Spleen (tissue), 7 donors: Measurements from ENCODE around the gene TPM2.

Experiments used
- POLR2A ChIP-seq, 3 donors: fragments of 450-650 bp; IDR thresholded peaks; one replicate each; pipeline ENCODE4 v1.5.1; 2017; ENCODE audit warnings: antibody characterized with exemption in 3 of 3, mild to moderate bottlenecking in 1 of 3
- POLR2AphosphoS5 ChIP-seq, 3 donors: sonication (generic); formaldehyde crosslinking; IDR thresholded peaks; one replicate each; pipeline ENCODE4 v1.5.1; 2017; ENCODE audit warnings: antibody characterized with exemption in 3 of 3
- TF ChIP-seq, protein P1 (sequence below), 11 experiments: fragments of 200-600 bp in 7 of 11; fragments of 450-650 bp in 4 of 11; sonication (generic) in 4 of 11; IDR thresholded peaks in 8 of 11; conservative IDR thresholded peaks in 3 of 11; 1 replicate in 7 of 11; 2 replicates in 4 of 11; pipeline versions ENCODE4 v1.4.0 to v1.8.0; 2016 to 2021; ENCODE audit warnings: antibody characterized with exemption in 11 of 11, inconsistent platforms in 4 of 11, mild to moderate bottlenecking in 1 of 11
- donor health status: DM: no; HTN: no; CAD: no; lungs with moderate emphysema.
- donor health status: DM: no; HTN: no; CAD: no.
- donor health status: DM: no; HTN: no; CAD: no.

DNA sequence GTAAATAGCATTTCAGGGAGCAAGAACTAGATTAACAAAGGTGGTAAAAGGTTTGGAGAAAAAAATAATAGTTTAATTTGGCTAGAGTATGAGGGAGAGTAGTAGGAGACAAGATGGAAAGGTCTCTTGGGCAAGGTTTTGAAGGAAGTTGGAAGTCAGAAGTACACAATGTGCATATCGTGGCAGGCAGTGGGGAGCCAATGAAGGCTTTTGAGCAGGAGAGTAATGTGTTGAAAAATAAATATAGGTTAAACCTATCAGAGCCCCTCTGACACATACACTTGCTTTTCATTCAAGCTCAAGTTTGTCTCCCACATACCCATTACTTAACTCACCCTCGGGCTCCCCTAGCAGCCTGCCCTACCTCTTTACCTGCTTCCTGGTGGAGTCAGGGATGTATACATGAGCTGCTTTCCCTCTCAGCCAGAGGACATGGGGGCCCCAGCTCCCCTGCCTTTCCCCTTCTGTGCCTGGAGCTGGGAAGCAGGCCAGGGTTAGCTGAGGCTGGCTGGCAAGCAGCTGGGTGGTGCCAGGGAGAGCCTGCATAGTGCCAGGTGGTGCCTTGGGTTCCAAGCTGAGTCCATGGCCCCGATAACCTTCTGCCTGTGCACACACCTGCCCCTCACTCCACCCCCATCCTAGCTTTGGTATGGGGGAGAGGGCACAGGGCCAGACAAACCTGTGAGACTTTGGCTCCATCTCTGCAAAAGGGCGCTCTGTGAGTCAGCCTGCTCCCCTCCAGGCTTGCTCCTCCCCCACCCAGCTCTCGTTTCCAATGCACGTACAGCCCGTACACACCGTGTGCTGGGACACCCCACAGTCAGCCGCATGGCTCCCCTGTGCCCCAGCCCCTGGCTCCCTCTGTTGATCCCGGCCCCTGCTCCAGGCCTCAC, 16.3 kb downstream of the TPM2 start, which contains the start of gene CA9:
- TF ChIP-seq, protein P1, sequence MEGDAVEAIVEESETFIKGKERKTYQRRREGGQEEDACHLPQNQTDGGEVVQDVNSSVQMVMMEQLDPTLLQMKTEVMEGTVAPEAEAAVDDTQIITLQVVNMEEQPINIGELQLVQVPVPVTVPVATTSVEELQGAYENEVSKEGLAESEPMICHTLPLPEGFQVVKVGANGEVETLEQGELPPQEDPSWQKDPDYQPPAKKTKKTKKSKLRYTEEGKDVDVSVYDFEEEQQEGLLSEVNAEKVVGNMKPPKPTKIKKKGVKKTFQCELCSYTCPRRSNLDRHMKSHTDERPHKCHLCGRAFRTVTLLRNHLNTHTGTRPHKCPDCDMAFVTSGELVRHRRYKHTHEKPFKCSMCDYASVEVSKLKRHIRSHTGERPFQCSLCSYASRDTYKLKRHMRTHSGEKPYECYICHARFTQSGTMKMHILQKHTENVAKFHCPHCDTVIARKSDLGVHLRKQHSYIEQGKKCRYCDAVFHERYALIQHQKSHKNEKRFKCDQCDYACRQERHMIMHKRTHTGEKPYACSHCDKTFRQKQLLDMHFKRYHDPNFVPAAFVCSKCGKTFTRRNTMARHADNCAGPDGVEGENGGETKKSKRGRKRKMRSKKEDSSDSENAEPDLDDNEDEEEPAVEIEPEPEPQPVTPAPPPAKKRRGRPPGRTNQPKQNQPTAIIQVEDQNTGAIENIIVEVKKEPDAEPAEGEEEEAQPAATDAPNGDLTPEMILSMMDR (IDR thresholded peaks at IDR 0.05 in 8 of 11, conservative IDR thresholded peaks at IDR 0.05 in 3 of 11) = no peak
- TF ChIP-seq POLR2A (IDR thresholded peaks at IDR 0.05) (no peak), POLR2AphosphoS5 (IDR thresholded peaks at IDR 0.05) (no peak)
